CD4-positive, alpha-beta T cell treated with Interleukin-17A for 1 hour (primary cell): ENCODE results near the gene ALK.

ENCODE experiments used
- DNase-seq: peaks from one replicate; pipeline ENCODE4 v3.0.0-alpha.2; 2020

ALK gene

DNA sequence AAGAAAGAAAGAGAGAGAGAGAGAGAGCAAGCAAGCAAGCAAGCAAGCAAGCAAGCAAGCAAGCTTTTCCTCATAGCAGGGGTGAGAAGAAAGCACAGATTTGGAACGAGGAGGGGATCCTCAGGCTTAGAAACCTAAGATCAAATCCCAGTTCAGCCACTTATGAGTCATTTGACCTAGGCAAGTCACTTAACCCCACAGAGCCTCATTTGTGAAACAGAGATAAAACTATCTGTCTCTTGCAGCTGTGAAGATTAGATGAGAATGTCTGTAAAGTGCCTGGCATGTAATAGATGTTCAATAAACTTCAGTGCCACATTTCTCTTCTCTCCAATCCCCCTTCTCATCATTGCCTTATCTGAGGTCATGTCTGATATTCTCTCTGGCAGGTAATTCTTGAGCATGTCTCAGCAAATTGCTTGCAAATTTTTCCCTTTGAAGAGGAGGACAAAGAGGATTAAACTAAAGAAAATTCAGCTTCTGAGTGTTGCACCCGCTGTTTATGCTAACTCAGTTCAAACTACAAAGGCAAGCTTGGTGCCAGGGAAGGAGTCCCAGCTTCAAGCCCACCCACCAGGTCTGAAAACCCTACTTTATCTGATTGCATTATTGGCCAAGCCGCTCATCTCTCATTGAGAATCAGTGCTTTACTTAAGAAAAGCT lies 20.3 kb downstream of the ALK start:
- DNase-seq: no peak

DNA sequence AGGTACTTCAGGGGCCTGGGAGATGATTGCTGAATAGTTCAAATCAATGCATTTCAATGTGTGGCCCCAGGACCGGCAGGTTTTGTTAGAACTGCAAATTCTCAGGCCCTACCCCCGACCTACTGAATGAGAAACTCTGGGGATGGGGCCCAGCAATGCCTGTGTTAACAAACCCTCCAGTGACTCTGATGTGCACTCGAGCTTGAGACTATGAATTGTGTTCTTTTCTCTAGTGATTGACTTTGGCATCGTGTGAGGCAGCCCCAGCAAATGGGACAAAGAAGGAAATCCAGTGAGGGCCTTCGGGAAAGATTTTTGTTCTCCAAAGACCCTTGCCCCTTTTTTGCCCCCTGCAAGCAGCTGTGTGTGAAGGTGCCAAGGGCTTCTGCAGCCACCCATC lies 22.4 kb downstream of the ALK start:
- no peak for DNase-seq

DNA sequence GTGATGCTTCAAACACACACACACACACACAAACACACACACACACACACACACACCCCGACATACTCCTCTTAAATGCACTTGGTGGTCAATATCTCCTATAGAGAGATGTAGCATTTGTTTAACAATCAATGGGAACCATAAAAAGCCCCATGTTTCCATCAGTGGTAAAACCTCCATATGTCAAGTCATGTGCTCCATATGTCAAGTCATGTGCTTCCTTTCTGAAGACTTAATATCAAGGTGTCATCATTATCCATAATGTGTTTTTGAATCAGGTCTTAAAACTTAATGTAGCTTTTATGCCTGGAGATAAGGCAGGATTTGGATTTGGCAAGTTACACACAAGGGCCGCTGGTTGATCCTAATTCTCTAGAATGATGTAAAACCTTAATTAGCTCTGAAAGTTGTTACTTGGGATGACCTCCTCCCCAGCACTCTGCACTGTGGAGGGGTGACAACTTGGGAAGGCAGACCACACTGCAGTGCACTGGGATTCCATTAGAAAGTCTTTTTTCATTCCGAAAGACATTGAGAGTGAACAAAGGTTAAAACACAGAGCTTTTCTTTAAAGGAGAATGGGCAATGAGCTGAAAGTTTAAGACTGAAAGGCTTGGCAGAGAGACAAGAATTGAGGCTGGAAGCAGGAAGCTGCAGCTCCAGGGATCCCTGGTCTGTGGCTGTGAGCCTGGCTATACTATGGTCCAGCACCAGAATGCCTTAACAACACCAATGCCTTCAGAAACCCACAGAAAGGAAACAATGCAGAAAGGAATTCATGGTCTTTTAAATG lies 26.4 kb downstream of the ALK start:
- no peak for DNase-seq

DNA sequence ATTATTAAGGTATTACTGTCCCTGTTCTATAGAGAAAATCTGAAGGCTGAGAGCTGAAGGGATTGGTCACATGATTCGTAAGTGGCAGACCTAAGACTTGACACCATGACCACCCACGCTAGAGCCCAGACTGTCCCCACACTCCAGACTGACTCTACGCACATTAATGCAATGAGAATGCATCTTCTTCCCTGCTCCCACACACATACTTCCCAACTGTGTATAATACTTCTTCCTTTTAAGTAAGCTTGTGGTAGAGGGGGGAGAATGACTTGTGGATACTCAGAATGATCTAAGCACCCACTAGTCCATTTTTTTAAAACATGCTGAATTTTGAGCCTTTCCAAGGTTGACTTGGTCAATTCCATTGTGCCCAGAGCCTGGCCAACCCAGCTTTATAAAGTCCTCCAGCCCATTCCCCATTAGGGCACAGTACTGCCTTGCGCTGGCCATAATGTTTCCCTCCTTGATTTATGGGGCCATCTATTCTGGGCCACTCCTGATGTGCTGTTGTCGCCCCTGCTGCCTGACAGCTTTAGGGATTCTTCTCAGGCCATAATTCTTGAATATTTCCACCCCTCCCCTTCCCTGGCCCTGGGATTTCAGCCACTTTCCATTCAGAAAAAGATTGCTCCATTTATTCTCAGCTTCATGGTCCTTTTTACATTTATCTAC lies 28.7 kb downstream of the ALK start:
- no peak for DNase-seq

DNA sequence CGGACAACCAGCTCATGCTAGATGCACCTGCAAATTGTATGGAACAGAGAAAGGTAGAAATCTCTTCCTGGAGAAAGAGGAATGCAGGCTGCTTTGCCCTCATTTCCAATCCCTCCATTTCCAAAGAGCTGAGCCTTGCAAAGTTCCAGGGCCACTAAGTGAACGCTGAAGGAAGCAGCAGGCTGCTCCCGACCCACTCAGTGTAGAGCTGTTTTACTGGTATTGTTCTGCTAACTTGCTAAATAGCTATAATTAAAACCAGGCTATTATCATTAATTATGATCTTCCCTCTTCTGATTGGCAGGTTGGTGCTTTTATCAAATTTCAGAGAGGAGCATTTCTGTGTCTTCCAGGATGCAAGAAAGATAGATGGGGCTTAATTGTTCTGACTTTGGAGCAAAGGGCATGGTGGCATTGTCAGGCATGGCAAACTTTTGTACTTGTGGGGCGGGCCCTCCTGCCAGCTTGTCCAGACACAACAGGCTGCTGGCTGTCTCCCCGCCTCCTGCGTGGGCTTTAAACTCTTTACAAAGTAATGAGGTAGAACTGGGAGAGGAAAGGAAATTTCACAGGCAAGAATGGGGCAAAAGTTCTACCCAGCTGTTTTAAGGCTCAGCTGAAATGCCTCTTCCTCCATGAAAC lies 40.2 kb downstream of the ALK start:
- no peak for DNase-seq

DNA sequence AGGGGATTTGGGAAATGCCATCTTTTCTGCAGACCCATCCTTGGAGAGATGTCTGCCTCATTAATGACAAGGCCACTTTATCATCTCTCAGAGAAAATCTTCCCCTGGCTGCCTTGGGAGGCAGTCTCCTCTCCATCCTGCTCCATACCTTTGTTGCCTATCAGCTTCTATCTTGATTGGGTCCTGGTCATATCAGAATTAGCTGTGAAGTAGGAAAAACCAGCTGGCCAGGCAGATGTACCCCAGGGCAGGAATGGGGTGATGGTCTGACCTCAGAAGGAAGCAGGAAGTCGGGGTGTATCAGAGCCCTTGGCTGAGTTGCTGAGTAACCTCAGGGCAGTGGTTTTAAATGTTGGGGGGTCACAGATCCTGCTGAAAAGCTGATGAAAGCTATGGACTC lies 41.3 kb downstream of the ALK start:
- DNase-seq: no peak

DNA sequence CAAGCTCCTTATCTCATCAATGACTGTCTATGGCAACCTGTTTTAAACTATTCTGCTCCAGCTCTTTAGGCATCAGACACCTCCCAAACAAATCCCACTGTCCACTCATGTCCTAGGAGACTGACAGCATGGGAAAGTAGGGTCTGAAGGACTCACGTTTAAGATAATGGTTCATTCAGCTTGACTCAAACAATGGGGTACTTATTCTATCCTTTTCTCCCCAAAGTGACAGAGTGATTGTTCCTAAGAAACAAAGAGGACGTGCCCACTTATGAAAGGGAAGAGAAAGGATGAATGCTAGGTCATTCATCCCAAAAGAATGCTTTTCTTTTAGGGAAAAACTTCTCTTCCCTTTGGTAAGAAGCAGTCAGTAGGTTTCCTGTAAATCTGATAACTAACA lies 41.9 kb downstream of the ALK start:
- DNase-seq: no peak

DNA sequence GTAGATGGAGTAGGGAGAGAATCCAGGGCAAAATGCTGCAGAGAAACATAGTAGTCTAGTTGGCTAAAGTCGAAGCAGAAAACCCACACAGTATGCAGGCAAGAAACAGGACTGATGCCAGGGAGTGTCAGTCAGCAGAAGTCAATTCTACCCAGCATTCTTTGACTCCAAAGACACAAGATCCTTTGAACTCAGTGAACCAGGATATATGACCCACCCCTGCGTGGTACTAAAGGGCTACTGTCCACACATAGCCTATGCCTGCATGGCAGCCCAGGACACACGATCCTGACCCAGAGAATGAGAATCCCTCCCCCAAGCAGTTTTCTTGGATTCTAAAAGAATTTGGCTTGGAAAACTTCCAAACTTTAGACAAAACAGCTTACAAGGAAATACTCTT lies 42.5 kb downstream of the ALK start:
- no peak for DNase-seq

DNA sequence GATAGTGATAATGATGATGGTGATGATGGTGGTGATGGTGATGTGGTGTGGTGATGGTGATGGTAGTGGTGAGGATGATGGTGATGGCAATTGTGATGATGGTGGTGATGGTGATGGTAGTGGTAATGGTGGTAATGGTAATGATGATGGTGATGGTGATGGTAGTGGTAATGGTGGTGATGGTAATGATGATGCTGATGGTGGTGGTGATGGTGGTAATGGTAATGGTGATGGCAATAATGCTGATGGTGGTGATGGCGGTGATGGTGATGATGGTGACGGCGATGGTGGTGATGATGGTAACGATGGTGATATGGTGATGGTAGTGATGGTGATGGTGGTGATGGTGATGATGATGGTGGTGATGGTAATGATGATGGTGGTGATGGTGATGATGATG lies 45.0 kb downstream of the ALK start:
- no peak for DNase-seq

DNA sequence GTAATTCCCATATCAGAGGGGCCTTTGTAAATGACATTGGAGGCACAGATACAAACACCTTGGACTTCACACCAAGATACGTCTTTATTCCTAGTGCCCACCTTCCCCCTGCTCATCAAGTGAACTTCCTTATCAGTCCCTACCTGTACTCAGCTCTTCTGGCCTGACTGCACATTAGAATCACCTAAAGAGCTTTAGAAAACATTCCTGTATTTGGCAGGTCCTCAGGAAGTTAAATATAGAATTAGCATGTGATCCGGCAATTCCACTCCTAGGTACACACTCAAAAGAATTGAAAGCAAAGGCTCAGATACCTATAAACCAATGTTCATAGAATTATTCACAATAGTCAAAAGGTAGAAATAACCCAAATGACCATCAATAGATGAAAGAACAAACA lies 46.6 kb downstream of the ALK start:
- no peak for DNase-seq

DNA sequence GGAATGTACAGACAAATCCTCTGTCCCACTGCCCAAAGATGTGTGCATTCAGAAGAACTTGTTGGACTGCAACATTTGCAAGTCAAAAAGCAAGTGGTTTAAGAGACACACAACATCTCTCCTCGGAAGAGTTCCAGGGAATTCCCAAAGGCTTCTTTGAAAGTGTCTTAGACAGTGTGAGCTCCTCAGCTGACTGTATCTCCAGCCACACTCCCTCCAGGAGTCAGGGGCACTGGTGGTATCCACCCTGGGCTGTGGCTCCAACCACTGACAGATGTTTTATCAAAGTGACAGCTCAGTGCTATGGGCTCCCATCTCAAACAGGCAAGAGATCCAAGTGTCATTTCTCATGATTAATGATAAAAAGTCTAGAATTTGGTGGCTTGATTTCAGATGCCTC lies 48.5 kb downstream of the ALK start:
- DNase-seq: no peak

DNA sequence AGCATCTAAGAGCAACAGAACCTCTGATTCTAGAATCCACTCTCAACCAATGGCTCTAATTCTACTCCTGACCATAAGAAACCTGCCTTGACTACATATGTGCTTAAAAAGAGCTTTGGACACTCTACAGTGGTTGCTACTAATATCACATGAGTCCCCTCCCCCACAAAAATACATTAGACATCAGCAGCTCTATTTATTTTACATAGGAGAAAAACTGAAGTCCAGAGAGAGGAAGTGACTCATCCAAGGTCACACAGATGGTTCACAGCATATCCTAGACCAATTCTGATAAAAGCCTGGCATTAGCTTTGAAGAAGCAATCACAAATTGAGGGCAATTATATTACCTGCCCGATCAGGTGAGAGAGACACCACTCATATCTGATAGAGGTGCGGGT lies 49.8 kb downstream of the ALK start:
- DNase-seq: no peak

DNA sequence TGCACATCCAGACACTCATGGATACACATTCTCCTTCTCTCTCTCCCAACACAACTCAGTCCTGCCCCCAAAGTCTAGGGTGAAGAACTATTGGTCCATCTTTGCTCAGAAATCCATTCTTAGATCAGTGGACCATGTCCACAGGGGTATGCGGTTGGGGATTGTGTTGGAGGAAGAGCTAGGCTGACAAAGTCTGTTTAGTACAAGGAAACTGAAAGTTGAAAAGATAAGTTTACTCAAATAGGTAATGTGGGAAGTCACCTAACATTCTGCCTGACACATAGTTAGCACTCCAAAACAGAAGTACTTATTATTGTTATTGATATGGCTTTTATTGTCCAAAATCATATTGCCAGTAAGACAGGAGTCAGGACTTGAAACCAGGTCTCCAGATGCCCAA lies 55.9 kb downstream of the ALK start:
- no peak for DNase-seq

DNA sequence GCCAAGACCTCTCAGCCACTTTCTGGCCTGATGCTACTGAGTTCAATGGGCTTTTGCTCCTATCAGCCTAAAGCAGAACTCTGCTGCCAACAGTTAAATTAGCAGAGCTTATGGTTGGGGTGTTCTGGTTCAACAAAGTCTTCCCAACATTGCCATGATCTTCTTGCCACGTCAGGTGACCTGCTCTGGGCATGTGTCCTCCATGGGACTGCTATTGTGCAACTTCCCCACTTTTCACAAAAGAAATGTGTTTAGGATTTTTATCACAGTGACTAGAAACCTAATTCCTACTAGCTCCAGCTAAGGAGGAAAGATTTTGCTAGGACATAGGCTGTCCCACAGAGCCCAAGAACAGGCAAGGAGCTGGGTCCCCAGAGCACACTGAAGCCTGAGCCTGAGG lies 56.4 kb downstream of the ALK start:
- DNase-seq: no peak

DNA sequence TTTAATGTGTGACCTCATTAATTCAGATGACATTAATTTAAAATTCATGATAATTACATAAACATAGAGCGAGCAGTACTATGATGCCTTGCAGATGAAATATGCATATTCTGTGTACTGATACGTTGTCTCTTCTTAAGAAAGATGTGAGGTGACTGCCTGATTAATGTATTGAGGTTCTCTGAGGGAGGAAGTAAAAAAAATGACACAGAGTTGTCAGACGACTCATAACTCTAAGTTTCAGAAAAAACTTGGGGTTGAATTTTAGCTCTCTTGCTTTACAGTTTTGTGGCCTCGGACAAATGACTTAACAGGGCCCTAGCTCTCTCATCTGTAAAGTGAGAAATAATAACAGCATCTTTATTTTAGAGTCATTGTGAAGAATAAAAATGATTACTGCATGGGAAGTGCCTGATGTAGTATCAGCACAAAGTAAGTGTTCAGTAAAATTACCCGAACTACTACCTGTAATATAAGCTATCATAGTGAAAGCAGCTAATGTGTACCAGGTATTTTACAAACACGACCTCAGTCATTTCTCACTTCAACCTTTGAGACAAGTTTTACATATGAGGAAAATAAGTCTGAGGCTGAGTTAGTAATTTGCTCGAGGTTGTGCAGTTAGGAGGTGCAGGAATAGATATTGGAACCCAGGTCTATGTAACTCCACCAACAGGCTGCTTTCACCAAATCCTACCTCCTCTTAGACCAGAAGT lies 65.3 kb downstream of the ALK start:
- no peak for DNase-seq

DNA sequence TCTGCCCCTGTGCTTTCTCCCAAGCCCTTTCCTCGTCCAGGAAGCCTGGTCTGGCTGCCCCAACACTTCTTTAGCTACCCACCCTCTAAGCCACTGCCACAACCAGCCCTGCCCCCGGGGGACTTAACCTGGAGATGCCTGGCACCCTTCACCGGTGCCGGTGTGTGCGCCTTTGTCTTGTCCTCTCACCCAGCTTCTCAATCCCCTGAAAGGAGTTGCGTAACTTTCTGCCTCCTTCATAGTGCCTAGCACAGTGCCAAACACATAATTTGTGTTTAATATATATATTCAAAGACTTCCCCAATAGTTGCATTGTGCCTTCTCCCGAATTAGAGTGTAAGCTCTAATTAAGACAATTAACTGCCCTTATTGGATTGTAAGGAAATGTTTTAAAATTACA lies 70.6 kb downstream of the ALK start:
- DNase-seq: no peak

DNA sequence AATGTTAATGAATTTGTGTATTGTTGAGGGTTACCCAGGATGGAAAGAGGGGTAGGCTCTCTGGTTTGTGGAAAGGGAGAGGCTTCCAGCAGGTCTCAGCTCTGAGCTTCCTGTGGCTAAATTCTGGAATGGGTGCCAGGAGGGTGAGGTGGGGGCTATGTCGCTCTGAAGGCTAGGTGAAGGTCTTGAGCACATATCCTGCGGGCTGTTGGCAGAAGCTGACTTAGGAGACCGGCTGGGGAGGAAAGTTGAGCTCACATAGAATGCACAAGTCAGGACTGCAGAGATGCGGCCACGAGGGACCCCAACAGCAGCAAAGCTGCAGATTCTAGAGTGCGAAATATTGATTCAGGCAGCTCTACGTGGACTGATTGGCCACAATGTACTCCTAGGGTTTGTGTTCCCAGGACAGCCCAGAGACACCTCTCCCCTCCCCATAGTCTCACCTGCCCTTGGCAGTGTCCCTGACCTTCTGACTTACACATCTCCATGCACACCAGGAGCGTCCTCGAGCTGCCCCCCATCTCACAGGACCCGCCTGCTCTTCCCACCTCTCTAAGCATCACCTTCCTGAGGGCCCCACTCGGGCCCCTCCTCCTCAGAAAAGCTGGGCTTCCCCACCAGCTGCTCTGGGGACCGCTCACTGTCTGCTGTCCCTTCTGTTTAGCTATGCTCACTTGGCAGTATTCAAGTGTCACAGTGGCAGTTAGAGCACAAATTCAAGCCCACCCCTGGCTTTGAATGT lies 72.6 kb downstream of the ALK start:
- DNase-seq: no peak

DNA sequence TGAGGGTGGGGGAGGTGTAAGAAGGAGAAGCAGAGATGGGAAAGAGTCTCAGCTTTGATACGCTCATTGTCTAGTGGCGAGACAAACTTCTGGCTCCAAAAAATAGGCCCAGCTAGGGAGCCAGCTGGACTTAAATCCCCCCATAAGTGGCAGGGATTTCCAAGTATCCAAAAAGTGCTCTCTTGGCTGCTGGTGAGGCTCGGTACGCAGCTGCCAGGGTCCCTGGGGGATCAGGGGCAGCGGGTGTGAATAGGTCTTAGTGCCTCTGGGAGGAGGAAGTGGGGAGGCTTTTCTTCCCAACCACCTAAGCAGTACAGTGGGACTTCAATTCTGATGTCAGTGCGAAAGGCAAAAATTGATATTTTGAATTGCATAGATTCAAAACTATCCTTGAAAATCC lies 73.5 kb downstream of the ALK start:
- no peak for DNase-seq

DNA sequence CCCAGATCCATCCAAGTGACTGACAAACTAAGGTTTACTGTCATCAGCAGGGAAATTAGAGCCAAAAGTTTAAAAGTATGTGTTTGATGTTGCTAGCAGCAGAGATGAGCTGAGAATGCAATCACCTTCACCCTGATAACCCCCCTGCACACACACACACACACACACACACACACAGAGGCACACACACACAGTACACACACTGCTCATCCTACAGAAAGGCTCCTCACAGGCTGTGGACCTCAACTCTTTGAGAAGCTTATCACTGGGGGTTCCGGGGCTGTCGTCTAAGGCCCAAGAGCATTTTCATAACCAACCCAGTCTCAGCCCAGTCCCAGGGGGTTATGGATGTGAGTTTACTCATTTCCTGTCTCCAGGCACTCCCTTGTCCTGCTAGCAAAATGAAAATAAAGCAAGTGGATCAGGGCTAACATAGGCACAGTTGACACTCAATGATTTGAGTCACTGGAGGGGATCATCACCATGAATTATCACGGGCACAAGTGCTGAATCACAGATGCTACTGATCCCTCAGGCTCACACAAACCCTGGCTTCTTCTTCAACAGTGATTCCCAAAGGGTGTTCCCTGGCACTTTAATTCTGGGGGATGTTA lies 76.6 kb downstream of the ALK start:
- DNase-seq: no peak

DNA sequence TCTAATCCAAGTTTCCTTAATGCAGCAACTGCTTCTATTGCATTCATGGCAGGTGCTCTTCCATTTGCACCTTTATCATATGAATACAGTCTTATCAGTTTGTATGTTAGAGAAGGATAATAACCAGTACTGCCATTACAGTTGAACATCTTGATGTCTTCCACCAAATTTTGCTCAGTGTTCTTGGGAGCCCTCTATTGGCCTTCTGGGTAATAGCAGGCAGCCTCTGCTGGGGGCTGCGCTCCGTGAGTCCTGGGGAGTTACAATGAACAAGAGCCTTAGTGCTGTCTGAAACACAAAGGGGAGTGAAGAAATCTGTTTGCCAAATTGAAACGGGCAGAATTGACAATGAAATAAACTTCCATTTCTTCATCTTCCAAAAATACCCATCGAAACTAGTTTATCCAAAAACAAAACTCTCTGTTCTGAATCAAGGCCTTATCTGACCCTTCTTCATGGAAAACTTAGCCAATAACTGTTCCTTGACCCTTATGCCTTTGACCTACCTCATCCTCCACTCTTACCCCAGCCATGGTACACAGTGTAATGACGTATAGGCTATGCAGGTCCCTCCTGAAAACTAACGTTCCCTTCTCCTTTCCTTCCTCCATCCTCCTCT lies 79.9 kb downstream of the ALK start:
- peak; percentile 31 for DNase-seq

DNA sequence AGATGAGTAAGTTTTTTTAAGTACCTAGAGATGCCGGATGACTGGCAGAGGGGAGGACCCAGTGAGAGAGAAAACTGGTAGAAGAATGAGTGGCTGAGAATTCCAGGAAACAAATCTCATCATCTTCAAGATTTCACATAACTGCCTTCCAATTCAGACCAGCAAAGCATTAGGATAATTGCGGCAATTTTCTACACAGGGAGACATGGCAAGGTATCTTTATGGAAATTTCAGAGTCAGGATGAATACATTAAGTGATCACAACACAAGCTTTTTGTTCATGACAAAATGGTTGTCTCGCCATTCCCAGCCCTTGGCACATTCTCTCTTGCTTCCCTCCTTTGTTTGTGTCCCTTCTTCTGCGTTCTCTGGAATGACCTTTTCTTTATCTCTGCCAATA lies 82.1 kb downstream of the ALK start:
- DNase-seq: no peak

DNA sequence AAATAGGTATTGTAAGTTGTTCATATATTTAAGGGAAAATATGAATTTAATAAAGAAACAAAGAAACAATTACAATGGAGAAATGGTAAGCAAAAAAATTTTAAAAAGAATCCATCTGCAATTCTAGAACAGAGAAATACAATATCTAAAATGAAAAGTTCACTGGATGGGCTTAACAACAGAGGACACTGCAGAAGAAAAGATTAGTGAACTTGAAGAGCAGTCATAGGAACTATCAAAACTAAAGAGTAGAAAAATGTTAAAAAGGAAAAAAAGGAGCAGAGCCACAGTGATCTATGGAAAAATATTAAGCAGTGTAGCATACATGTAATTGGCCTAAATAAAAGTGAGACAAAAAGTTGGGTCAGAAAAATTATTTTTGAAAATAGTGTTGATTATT lies 83.5 kb downstream of the ALK start:
- DNase-seq: no peak
